Neuronal stem cell (in vitro differentiated cells): Measurements from ENCODE around the gene TSC22D3.

Source experiments
- DNase-seq: peaks from one replicate; pipeline ENCODE4 v3.0.0-alpha.2; 2013; ENCODE audit warnings: low spot score
- H2AFZ ChIP-seq: one replicate; pipeline ENCODE4 v1.6.1; 2013; ENCODE audit warnings: mild to moderate bottlenecking, low read length, inconsistent platforms
- H2AK5ac ChIP-seq: 2 replicates; pipeline ENCODE4 v1.6.1; 2013; ENCODE audit warnings: low read depth, mild to moderate bottlenecking, inconsistent platforms, low read length, moderate library complexity, mixed read lengths
- H2BK120ac ChIP-seq: 2 replicates; pipeline ENCODE4 v1.6.1; 2013; ENCODE audit warnings: low read depth, mild to moderate bottlenecking, inconsistent platforms, low read length, moderate library complexity, mixed read lengths
- H2BK12ac ChIP-seq: one replicate; pipeline ENCODE4 v1.6.1; 2013; ENCODE audit warnings: low read length, inconsistent platforms
- H2BK15ac ChIP-seq: 2 replicates; pipeline ENCODE4 v1.6.1; 2013; ENCODE audit warnings: mild to moderate bottlenecking, low read length, inconsistent platforms, mixed read lengths
- H2BK5ac ChIP-seq: one replicate; pipeline ENCODE4 v1.6.1; 2013; ENCODE audit warnings: inconsistent platforms, mild to moderate bottlenecking, low read length, moderate library complexity
- H3K14ac ChIP-seq: one replicate; pipeline ENCODE4 v1.6.1; 2013; ENCODE audit warnings: low read length, inconsistent platforms
- H3K18ac ChIP-seq: 2 replicates; pipeline ENCODE4 v1.6.1; 2013; ENCODE audit warnings: low read length, inconsistent platforms
- H3K23ac ChIP-seq: 2 replicates; pipeline ENCODE4 v1.6.1; 2013; ENCODE audit warnings: low read depth, mild to moderate bottlenecking, mixed read lengths, low read length, inconsistent platforms; ENCODE audit not compliant: poor library complexity
- H3K27ac ChIP-seq: replicated peaks from 3 replicates; pipeline ENCODE4 v1.5.1; 2013; ENCODE audit warnings: low read length, inconsistent platforms
- H3K27me3 ChIP-seq, 3 experiments: 2 replicates each; pipeline ENCODE4 v1.6.1; 2013; ENCODE audit warnings: low read length in 3 of 3, mild to moderate bottlenecking in 2 of 3, inconsistent platforms in 1 of 3, low read depth in 1 of 3, mixed read lengths in 1 of 3, moderate library complexity in 1 of 3; ENCODE audit not compliant: control insufficient read depth in 3 of 3, insufficient read depth in 3 of 3
- H3K36me3 ChIP-seq, 2 donors: replicated peaks in 1 of 2; 2 replicates each; pipeline ENCODE4 v1.6.1; 2013; ENCODE audit warnings: low read length in 2 of 2; ENCODE audit not compliant: control insufficient read depth in 2 of 2, insufficient read depth in 2 of 2
- H3K4ac ChIP-seq: 2 replicates; pipeline ENCODE4 v1.6.1; 2013; ENCODE audit warnings: inconsistent platforms, mild to moderate bottlenecking, low read length, moderate library complexity
- H3K4me1 ChIP-seq, 2 donors: 1 replicate in 1 of 2; 2 replicates in 1 of 2; pipeline ENCODE4 v1.6.1; 2013; ENCODE audit warnings: low read length in 2 of 2, low read depth in 1 of 2; ENCODE audit not compliant: control insufficient read depth in 2 of 2, insufficient read depth in 1 of 2
- H3K4me2 ChIP-seq: one replicate; pipeline ENCODE4 v1.6.1; 2013; ENCODE audit warnings: mild to moderate bottlenecking, low read length, inconsistent platforms; ENCODE audit not compliant: insufficient read depth, poor library complexity, severe bottlenecking
- H3K4me3 ChIP-seq, 2 donors: 2 replicates each; pipeline ENCODE4 v1.5.1; 2013; ENCODE audit warnings: low read length in 2 of 2, mild to moderate bottlenecking in 2 of 2, inconsistent platforms in 1 of 2, moderate library complexity in 1 of 2
- H3K79me1 ChIP-seq: one replicate; pipeline ENCODE4 v1.6.1; 2013; ENCODE audit warnings: low read depth, mild to moderate bottlenecking, inconsistent platforms, low read length, moderate library complexity
- H3K9ac ChIP-seq: one replicate; pipeline ENCODE4 v1.6.1; 2013; ENCODE audit warnings: mild to moderate bottlenecking, low read depth, low read length, inconsistent platforms; ENCODE audit not compliant: poor library complexity
- H3K9me3 ChIP-seq, 2 donors: replicated peaks in 1 of 2; 2 replicates each; pipeline versions ENCODE3 to v1.6.1; 2013; ENCODE audit warnings: low read length in 2 of 2, mild to moderate bottlenecking in 2 of 2, inconsistent platforms in 1 of 2, low read depth in 1 of 2, mixed read lengths in 1 of 2, moderate library complexity in 1 of 2; ENCODE audit not compliant: control insufficient read depth in 2 of 2, insufficient read depth in 1 of 2
- H4K8ac ChIP-seq: one replicate; pipeline ENCODE4 v1.6.1; 2013; ENCODE audit warnings: low read depth, mild to moderate bottlenecking, inconsistent platforms, low read length, moderate library complexity
- H4K91ac ChIP-seq: one replicate; pipeline ENCODE4 v1.6.1; 2013; ENCODE audit warnings: low read length, low read depth, mild to moderate bottlenecking, inconsistent platforms; ENCODE audit not compliant: poor library complexity
- WGBS, 2 donors: extraction: QIAGEN DNeasy Blood & Tissue Kit; methylation state at CpG; one replicate each; pipeline ENCODE4 v1.1.7; 2013; ENCODE audit warnings: missing lambda C conversion rate in 2 of 2, mixed read lengths in 1 of 2; ENCODE audit not compliant: insufficient read length in 2 of 2, insufficient replicate concordance in 1 of 2; ENCODE audit errors: extremely low coverage in 2 of 2; 5-methylcytosine and 5-hydroxymethylcytosine counted together

The TSC22D3 gene

GRCh38 chrX:107766470-107767150, 9.0 kb downstream of the TSC22D3 start:
- Histone ChIP-seq H3K27ac (no peak overlapping the region), H2AFZ (no peak overlapping the region), H3K36me3 (no peaks in the 10 kb centered on the region), H2BK12ac (no peak overlapping the region), H3K23ac (no peak overlapping the region), H3K9ac (no peak overlapping the region), H3K79me1 (no peaks in the 10 kb centered on the region), H3K18ac (no peak overlapping the region), H2BK5ac (no peak overlapping the region), H4K8ac (no peak overlapping the region), H3K9me3 (no peaks in the 10 kb centered on the region), H3K14ac (no peak overlapping the region), H3K4me2 (no peak overlapping the region), H3K27me3 (peaks cover 0 to 47% (median 0%) of the 10 kb centered on the region in 3 experiments), H3K4me1 (no peaks in the 10 kb centered on the region), H3K4me3 (no peak overlapping the region), H4K91ac (no peak overlapping the region), H2BK15ac (no peak overlapping the region), H2BK120ac (no peak overlapping the region), H3K4ac (no peak overlapping the region), H2AK5ac (no peak overlapping the region)
- no peak for DNase-seq
- WGBS, 2 donors: no CpG with 5 or more reads among the region's 8 CpGs

GRCh38 chrX:107764845-107765608, 10.6 kb downstream of the TSC22D3 start:
- Histone ChIP-seq H2BK15ac (no peak overlapping the region), H3K14ac (no peak overlapping the region), H3K36me3 (no peaks in the 10 kb centered on the region), H3K4me2 (no peak overlapping the region), H3K9me3 (no peaks in the 10 kb centered on the region), H3K27me3 (peaks cover 0 to 49% (median 0%) of the 10 kb centered on the region in 3 experiments), H3K4me3 (no peak overlapping the region), H3K4ac (no peak overlapping the region), H2AFZ (no peak overlapping the region), H2AK5ac (no peak overlapping the region), H3K23ac (no peak overlapping the region), H2BK5ac (no peak overlapping the region), H2BK120ac (no peak overlapping the region), H4K8ac (peak overlapping the region; percentile 3), H3K27ac (no peak overlapping the region), H3K9ac (no peak overlapping the region), H3K18ac (peak overlapping the region; percentile 13), H2BK12ac (no peak overlapping the region), H4K91ac (no peak overlapping the region), H3K4me1 (no peaks in the 10 kb centered on the region), H3K79me1 (no peaks in the 10 kb centered on the region)
- no CpG with 5 or more reads among the region's 11 CpGs for WGBS, 2 donors
- DNase-seq: no peak

GRCh38 chrX:107763647-107764046, 11.9 kb downstream of the TSC22D3 start:
- no peaks in the 10 kb centered on the region for H3K79me1 ChIP-seq
- no peaks in the 10 kb centered on the region for H3K36me3 ChIP-seq
- H3K27ac ChIP-seq: no peak overlapping the region
- no peak overlapping the region for H3K14ac ChIP-seq
- H3K18ac ChIP-seq: no peak overlapping the region
- no peaks in the 10 kb centered on the region for H3K4me1 ChIP-seq
- H2AFZ ChIP-seq: no peak overlapping the region
- no peak overlapping the region for H3K4me2 ChIP-seq
- no peak overlapping the region for H2BK15ac ChIP-seq
- WGBS, 2 donors: no CpG with 5 or more reads among the region's 1 CpG
- H3K27me3 ChIP-seq: peaks cover 0 to 43% (median 0%) of the 10 kb centered on the region in 3 experiments
- H3K4ac ChIP-seq: no peak overlapping the region
- H3K9me3 ChIP-seq: no peaks in the 10 kb centered on the region
- no peak overlapping the region for H2BK12ac ChIP-seq
- no peak overlapping the region for H4K91ac ChIP-seq
- no peak overlapping the region for H4K8ac ChIP-seq
- no peak overlapping the region for H3K9ac ChIP-seq
- no peak overlapping the region for H3K4me3 ChIP-seq
- no peak for DNase-seq
- H2AK5ac ChIP-seq: no peak overlapping the region
- no peak overlapping the region for H2BK120ac ChIP-seq
- H2BK5ac ChIP-seq: no peak overlapping the region
- no peak overlapping the region for H3K23ac ChIP-seq

GRCh38 chrX:107760304-107761077, 15.1 kb downstream of the TSC22D3 start:
- no peak overlapping the region for H2BK5ac ChIP-seq
- no peak overlapping the region for H2AFZ ChIP-seq
- H3K14ac ChIP-seq: no peak overlapping the region
- no CpG with 5 or more reads among the region's 5 CpGs for WGBS, 2 donors
- H3K4ac ChIP-seq: no peak overlapping the region
- no peak overlapping the region for H2BK120ac ChIP-seq
- H4K8ac ChIP-seq: no peak overlapping the region
- no peak for DNase-seq
- no peak overlapping the region for H3K4me3 ChIP-seq
- H3K9me3 ChIP-seq: no peaks in the 10 kb centered on the region
- H2BK15ac ChIP-seq: no peak overlapping the region
- H2BK12ac ChIP-seq: no peak overlapping the region
- no peak overlapping the region for H4K91ac ChIP-seq
- no peak overlapping the region for H3K9ac ChIP-seq
- H3K18ac ChIP-seq: no peak overlapping the region
- H3K4me2 ChIP-seq: no peak overlapping the region
- no peaks in the 10 kb centered on the region for H3K36me3 ChIP-seq
- no peaks in the 10 kb centered on the region for H3K4me1 ChIP-seq
- H3K27ac ChIP-seq: no peak overlapping the region
- no peaks in the 10 kb centered on the region for H3K79me1 ChIP-seq
- no peak overlapping the region for H2AK5ac ChIP-seq
- no peak overlapping the region for H3K23ac ChIP-seq
- H3K27me3 ChIP-seq: peaks cover 0 to 32% (median 0%) of the 10 kb centered on the region in 3 experiments
